Measurements from ENCODE around the gene APIP.

Gene APIP

DNA sequence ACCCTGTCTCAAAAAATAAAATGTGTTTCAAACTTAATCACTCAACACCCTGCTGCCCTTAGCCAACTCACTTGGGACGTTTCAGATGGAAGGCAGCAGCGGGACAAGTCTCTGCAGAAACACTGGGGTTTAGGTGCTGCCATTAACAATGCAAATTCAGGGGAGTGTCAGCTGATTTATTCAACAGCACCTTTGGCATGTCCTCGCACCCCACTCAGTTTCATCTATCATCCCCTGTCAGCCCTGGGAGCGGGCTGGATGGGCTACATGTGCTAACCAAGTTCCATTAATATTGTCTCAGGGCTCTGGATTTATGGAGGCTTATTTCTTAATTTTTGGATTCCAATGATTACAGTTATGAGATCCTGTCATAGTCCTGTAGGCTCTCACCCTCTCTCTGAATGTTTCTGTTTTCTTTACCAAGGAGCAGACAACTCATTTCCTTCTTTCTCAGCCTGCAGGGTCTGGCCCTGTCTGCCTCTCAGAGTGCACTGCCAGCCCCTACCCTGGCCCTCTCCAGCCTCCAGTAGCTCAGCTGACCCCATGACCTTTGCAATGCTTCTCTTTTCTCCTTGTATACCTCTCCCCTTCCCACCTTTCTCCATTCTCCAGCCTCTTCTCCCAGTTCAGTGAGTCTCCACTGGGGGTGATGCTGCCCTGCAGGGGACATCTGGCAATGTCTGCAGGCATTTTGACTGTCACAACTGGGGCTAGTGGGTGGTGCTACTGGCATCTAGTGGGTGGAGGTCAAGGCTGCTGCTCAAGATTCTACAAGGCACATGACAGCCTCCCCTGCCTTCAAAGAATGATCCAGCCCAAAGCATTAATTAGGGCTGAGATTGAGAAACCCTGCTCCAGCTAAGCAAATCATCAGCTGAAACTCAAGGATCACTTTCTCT is 79.0 kb downstream of the APIP start:
- no peak for DNase-seq

DNA sequence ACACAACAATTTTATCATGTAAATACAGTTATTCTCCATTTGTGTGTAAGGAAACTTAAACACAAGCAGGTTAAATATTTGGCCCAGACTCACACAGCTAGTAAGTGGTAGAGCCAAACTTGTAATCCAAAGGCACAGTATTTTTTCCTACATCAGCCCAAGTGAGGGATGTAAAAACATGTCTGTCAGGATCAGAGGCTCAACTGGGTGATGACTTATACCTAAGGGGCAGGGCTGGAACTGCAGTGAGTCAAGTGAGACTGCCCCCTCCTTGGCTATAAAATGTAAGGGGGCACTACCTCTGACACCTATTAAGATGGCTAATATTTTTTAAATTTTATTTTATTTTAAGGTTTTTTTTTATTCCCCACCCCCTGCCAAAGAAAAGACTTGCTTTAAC is 82.6 kb downstream of the APIP start:
- no peak for DNase-seq

All from stimulated activated CD4-positive, alpha-beta T cell treated with anti-CD3 and anti-CD28 coated beads, Interleukin-12 subunit alpha, Interleukin-12 subunit beta, amount 100 ng/mL, for 4 hours (primary cell).